Activated CD4-positive, CD25-positive, alpha-beta regulatory T cell treated with anti-CD3 and anti-CD28 coated beads, Interleukin-2, amount 50 U/mL, for 24 hours (primary cell): ENCODE data around the gene NAP1L4.

Experiments used
- ATAC-seq, 2 donors: fragments of 150-1000 bp; cut with Tn5 transposase; one replicate each; pipeline ENCODE4 v1.10.0; 2021; ENCODE audit warnings: mild to moderate bottlenecking in 1 of 2, moderate library complexity in 1 of 2

The NAP1L4 gene

GRCh38 chr11:2902784-2903671, 89.1 kb downstream of the NAP1L4 start:
- no peak for ATAC-seq

GRCh38 chr11:2901854-2902783, 90.0 kb downstream of the NAP1L4 start:
- peak; percentile 93 to 94 for ATAC-seq

GRCh38 chr11:2901196-2901796, 90.8 kb downstream of the NAP1L4 start:
- ATAC-seq: no peak

- ATAC-seq: no peak
Observed at GRCh38 chr11:2899080-2899783, 92.9 kb downstream of the NAP1L4 start.

GRCh38 chr11:2898366-2899079, 93.6 kb downstream of the NAP1L4 start:
- peak; percentile 67 to 69 for ATAC-seq

- no peak for ATAC-seq
Observed at GRCh38 chr11:2897048-2897447, 95.1 kb downstream of the NAP1L4 start.

- ATAC-seq: no peak
Observed at GRCh38 chr11:2896047-2896446, 96.1 kb downstream of the NAP1L4 start.
